SK-N-SH treated with all-trans-retinoic acid at 6 μM for 48 hours (cell line): ENCODE measurements around the gene SH3RF1.

ENCODE experiments used
- ARNTL ChIP-seq: fragments of 450-650 bp; formaldehyde crosslinking; IDR thresholded peaks from 2 replicates; pipeline ENCODE4 v1.5.0; 2020; ENCODE audit warnings: low read depth, mild to moderate bottlenecking, moderate library complexity, borderline replicate concordance
- ESRRG ChIP-seq: fragments of 250-450 bp; sonication (Bioruptor Pico); IDR thresholded peaks from 2 replicates; pipeline ENCODE4 v1.6.1; 2021; ENCODE audit warnings: mild to moderate bottlenecking
- RARB ChIP-seq: fragments of 250-450 bp; sonication (Bioruptor Pico); IDR thresholded peaks from 2 replicates; pipeline ENCODE4 v1.8.0; 2021; ENCODE audit warnings: mild to moderate bottlenecking, moderate library complexity
- TOX ChIP-seq: fragments of 250-450 bp; sonication (Bioruptor Pico); IDR thresholded peaks from 2 replicates; pipeline ENCODE4 v1.8.0; 2021; ENCODE audit warnings: mild to moderate bottlenecking, moderate library complexity, borderline replicate concordance
- TF ChIP-seq, protein P1 (sequence below): fragments of 250-450 bp; sonication (Bioruptor Pico); IDR thresholded peaks from 2 replicates; pipeline ENCODE4 v1.5.1; 2020; ENCODE audit warnings: low read depth, mild to moderate bottlenecking, moderate library complexity

DNA sequence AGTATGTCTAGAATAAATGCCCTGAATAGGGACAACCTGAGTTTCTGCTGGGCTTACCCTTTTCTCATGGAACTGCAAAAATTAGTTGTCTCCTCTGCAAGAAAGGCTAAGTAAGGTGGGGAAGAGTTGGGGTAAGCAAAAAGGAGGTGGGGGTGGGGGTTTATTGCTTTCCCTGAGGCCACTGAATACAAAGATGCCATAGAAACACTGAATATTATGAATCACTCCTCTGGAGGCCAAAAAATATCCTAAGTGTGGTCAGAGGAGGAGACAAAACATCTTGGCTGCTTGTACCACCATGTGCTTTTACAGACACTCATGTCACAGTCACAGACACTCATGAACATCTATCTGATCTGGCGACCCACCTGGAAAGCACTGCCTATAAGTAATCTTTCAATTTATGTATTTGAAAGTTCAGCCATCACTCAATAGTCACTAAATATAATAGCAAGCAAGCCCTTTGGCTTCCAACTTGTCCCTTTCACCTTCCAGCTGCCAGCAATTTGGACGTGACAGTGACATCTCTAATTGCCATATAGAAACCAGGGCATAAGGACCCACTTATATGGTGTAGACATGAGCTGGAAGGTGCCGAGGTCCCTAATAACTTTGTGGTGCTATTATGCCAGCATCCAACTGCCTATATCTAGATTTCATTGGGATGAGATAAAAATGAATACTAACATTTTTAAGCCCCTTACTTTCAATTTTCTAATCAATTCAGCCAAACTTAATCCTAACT is 138.0 kb downstream of the SH3RF1 start:
- TF ChIP-seq RARB (CRISPR knock-in tag) (no peak), TOX (no peak), ESRRG (CRISPR knock-in tag) (no peak), ARNTL (CRISPR knock-in tag) (no peak)
- TF ChIP-seq, protein P1, sequence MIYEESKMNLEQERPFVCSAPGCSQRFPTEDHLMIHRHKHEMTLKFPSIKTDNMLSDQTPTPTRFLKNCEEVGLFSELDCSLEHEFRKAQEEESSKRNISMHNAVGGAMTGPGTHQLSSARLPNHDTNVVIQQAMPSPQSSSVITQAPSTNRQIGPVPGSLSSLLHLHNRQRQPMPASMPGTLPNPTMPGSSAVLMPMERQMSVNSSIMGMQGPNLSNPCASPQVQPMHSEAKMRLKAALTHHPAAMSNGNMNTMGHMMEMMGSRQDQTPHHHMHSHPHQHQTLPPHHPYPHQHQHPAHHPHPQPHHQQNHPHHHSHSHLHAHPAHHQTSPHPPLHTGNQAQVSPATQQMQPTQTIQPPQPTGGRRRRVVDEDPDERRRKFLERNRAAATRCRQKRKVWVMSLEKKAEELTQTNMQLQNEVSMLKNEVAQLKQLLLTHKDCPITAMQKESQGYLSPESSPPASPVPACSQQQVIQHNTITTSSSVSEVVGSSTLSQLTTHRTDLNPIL (CRISPR knock-in tag), result no peak
